Activated CD4-positive, alpha-beta T cell treated with anti-CD3 and anti-CD28 coated beads, Interleukin-2, amount 50 U/mL, for 24 hours (primary cell): Measurements from ENCODE around the gene PDCL2.
"Not testable (repeated sequence)": the region's sequence is repeated elsewhere in the genome, so short reads cannot be mapped to it uniquely, and the experiment has no call there.

Source experiments
- DNase-seq, 2 donors: peaks; one replicate each; pipeline ENCODE4 v3.0.0-alpha.2; 2020; ENCODE audit warnings: low read depth in 1 of 2, low spot score in 1 of 2

PDCL2 gene, protein sequence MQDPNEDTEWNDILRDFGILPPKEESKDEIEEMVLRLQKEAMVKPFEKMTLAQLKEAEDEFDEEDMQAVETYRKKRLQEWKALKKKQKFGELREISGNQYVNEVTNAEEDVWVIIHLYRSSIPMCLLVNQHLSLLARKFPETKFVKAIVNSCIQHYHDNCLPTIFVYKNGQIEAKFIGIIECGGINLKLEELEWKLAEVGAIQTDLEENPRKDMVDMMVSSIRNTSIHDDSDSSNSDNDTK

DNA sequence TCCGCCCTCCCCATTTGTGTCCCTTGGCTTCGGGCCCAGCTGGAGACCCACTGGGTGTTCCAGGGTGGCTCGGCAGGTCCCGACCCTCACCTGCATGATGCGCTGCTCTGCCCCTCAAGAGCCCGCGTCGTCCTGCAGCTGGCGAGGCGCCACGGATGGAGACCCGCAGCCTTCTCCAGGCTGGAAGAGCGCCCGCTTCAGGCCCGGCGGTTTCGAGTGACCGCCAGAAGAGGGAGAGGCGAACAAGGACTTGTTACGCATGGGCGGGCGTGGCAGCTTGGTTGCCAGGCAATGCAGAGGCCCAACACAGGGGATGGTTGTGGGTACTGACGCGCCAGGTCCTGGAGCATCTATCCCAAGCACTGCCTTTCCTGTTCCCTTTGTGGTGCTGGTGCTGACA, at the start of gene PDCL2:
PDCL2 (minus strand) TSS at position 232 of the 400 bp plus-strand sequence; CDS start at position 96, 136 bp downstream.
- no peak for DNase-seq

DNA sequence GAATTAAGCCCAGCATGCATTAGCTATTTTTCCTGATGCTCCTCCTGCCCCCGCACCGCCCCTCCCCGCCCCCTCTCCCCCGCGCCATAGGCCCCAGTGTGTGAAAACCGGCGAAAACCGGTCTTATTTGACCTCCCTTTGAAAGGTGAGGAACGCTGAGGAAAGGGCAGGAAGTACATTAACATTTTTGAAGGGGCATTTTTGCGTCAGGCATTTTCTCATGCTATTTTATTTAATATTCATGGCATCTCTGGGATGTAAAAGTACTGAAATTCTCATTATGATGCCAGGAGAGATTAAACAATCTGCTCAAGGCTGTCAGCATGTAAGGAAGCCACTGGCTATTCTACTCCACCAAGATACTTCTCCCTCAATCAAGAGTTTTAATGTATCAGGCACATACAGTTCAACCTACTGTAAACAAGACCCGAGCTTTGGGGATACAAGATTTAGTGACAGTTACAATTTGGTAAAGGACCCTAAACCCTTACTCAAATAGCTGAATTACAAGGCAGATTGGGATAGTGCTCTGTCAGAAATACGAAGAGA, 45.3 kb upstream of the PDCL2 start:
- DNase-seq, result no peak

DNA sequence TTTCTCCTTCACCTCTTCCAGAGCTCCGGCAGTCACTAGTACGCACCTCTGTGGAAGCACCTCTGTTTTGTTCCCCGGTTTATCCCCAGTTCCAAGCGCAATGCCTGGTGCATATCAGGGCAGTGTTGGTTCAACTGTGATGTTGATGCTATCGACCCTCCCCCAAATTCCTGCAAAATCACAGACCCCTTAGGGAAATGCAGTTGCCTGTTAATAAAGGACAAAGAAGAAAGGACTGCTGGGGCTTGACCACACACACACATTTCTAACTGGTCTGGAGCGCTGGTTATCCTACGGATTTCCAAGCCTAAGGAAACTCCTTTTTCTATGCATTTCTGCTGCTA, 44.6 kb upstream of the PDCL2 start:
- DNase-seq, result no peak

DNA sequence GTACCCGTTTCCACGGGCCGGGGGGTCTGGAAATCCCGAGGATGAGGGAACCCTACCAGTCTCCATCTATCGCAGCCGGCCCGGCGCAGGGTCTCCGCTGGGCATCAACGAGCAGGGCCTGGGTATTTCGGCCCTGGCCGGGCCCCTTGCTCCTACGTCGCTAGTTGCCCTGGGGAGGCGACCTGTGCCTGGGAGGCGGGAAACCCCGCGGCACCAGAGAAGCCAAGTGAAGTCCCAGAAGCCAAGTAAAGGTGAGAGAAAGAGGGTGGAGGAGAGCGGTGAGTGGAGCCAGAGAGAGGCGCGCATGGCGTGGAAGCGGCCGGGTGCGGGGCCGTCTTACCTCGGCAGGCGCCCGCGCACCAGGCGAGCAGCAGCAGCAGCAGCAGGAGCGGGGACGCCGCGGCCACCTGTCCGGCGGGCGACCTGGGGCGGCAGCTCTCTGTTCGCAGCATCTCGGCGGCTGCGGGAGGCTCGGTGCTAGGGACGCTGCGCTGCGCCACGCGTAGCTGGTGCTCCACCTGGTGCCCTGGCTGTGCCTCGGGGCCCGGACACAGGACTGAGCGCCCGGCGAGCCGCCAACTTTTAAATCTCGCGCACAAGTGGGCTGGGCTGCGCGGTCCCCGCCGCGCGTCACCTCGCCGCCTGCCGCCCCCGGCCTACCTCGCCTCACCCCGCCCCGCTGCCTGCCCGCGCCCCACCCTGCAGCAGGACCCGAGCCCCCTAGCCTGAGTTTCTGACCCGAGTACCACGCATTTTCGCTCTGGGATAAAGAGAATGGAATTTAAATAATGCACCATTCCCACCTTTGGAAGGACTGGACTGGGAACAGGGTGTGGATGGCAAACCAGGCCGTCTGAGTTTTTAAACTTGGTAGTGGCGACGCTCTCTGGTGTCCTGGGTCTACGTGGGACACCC, 44.0 kb upstream of the PDCL2 start, which contains the start of gene NMU:
NMU (minus strand) TSS at position 558 of the 915 bp plus-strand sequence; CDS start at position 452, 106 bp downstream.
- no peak for DNase-seq

DNA sequence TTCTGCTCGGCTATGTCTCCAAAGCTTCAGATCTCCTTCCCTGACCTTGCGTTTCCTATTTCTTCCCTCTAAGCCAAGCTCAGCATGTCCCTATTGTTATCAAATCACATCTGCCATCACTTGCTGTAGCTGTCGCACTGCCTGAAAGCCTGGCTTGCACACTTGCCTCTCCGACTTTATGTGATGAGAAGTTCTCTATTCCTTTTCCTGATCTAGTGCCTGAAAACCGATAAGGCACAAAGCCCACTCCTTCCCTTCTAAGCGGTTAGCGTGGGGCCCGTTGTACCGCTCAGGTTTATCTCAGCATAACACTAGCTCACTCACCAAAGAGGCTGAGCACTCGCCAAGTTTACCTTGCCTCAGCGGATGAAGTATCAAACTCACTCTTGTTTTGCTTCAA, 43.2 kb upstream of the PDCL2 start:
- no peak for DNase-seq

DNA sequence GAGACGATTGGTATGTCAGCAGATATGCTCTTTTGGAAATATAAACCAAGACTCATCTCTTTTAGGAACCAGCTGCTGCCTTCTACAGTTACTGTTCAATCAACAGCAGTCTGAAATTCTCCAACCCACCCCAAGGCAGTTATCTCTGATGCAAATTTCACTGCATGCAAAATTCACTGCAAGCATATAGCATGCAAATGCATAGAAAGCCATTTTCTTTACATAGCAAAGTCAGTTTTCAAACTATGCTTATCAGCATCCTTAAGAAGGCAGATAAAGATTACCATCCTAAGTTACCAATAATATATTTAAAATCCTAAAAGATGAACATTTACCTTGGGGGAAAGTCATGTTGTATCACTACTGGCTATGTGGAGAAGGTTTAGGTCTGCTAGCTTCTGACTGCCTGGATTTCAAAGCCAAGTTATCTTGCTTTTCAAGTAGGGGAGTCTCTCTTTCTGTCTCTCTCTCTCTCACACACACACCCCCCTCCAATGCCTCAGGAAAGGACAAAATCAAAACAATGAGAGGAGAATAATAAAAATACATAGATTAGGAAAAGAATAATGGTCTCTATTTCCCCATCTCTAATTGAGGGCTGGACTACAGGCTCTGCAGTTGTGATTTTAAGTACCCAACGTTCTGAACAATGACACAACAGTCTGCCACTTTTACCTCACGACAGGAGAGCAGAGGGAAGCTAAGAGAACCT, 42.5 kb upstream of the PDCL2 start:
- no peak for DNase-seq

DNA sequence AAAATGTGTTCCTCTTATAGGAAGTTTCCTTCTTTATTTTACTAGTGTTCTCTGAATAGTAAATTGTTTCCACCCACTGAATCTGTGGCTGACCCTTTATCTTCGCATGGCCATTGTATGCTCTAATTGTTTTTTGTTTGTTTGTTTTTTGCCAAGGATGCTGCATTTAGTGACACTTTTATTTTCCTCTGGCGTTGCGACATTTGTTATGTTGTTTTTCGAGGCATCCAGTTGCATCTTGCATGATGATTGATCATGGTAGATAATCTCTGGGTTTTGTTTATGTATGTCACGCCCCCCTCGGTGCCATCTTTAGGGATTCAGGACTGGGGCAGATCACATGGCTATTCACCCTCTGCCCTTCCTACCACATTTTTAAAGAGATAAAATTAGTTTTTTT, 41.9 kb upstream of the PDCL2 start:
- no peak for DNase-seq

DNA sequence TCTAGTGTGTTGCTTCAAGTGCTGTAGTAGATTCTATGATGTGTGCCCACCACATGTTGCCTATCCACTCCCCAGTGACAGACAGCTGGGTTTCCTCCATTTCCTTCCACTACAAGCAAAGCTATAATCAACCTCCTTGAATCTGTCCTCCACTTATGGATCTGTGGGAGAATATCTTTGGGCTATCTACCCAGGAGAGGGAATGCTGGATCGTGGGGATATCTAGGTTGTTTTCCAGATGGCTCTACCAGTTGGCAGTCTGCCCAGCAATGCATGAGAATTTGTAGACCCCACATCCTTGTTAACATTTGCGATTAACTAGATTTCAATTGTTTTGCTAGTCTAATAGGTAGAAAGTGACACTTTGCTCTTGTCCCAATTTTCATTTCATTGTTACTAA, 33.8 kb upstream of the PDCL2 start:
- DNase-seq, result no peak

DNA sequence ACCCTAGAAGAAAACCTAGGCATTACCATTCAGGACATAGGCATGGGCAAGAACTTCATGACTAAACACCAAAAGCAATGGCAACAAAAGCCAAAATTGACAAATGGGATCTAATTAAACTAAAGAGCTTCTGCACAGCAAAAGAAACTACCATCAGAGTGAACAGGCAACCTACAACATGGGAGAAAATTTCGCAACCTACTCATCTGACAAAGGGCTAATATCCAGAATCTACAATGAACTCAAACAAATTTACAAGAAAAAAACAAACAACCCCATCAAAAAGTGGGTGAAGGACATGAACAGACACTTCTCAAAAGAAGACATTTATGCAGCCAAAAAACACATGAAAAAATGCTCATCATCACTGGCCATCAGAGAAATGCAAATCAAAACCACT, 32.0 kb upstream of the PDCL2 start:
- not testable (repeated sequence) for DNase-seq

DNA sequence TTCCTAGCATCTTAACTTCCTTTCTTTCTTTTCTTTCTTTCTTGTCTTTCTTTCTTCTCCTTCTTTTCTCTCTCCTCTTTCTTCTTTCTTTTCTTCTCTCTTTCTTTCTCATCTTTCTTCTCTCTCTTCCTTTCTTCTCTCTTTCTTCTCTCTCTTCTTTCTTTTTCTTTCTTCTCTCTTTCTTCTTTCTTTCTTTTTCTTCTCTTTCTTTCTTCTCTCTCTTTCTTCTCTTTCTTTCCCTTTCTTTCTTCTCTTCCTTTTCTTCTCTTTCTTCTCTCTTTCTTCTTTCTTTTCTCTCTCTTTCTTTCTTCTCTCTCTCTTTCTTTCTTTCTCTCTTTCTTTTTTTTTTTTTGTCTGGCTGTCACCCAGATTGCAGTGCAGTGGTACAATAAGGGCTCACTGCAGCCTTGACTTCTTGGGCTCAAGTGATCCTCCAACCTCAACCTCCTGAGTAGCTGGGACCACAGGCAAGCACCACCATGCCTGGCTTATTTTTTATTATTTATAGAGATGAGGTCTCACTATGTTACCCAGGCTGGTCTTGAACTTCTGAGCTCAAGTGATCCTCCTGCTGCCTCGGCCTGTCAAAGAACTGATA, 26.6 kb upstream of the PDCL2 start:
- no peak for DNase-seq

DNA sequence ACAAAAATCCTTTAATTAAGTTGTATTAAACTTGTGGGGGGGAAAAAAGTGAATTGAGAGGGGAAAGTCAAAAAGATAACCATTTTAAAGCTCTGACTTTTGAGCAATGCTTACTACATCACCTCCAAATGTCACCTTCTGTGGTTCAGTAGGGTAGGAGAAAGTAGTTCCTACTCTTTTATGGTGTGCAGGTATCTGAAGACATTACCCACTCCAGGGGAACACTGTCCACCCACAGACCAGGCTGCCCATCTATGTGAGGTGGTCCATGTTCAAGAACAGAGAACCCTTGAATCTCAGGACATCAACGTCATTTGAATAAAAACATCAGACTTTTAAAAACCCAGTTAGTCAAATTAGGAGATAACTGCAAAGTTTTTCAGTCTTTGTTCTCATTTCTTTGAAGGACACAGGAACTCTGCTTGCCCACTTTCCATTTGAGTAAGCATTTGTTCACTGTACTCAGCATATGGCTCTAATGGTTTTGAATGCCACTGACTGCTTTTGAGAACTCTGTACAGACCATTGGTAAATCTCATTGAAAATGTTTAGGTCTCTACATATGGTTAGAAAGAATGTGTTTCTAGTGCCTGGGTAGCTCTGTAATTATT, 25.6 kb upstream of the PDCL2 start:
- DNase-seq, result no peak

DNA sequence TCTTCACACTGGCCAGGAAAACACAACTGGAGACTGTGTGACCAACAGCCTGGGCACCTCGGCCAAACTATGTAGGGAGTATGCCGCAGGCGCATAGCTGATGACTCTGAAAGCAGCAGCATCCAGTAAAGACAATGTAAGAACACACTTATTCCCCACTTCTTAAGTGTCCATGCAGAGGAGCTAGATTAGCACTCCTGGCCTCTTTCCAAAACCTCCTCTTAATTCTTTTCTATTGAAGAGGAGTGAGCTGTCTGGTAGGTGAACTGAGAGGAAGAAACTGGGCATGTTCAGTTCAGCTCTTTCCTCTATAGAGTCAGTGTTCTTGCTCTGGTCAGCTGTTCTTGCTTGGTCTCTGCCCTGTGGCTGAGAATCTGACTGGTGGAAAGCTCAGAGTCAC, 23.0 kb upstream of the PDCL2 start:
- DNase-seq, result no peak

DNA sequence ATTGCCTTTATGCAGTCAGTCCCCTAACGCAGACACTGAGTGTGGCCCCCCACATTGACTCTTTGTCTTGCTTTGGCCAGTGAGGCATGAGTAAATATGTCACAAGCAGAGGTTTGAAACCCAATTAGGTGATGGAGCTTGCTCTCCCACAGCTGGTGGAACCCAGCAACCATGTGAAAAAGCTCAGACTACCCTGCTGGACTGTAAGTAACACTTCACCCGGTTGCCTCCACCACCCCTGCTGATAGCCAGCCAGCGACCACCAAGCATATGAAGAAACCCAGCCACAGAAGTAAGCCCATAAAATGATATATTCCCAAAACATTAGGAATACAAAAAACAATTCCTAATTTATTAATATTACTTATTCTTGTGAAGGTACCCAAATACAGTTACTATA, 21.6 kb upstream of the PDCL2 start:
- DNase-seq, result no peak

DNA sequence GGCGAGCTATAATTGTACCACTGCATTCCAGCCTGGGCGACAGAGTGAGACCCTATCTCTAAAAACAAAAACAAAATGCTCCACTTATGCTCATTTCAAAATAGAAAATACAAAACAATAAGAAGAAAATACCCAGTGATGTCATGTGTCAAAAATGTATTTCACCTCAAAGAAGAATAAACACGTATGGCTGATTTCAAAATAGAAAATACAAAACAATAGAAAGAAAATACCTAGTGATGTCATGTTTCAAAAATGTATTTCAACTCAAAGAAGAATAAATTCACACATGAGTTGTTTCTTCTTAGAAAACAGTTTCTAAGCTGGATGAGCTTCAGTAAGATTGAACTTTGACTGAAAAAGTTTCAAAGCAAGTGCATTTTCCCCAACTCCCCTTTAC, 20.3 kb upstream of the PDCL2 start:
- DNase-seq, result no peak

DNA sequence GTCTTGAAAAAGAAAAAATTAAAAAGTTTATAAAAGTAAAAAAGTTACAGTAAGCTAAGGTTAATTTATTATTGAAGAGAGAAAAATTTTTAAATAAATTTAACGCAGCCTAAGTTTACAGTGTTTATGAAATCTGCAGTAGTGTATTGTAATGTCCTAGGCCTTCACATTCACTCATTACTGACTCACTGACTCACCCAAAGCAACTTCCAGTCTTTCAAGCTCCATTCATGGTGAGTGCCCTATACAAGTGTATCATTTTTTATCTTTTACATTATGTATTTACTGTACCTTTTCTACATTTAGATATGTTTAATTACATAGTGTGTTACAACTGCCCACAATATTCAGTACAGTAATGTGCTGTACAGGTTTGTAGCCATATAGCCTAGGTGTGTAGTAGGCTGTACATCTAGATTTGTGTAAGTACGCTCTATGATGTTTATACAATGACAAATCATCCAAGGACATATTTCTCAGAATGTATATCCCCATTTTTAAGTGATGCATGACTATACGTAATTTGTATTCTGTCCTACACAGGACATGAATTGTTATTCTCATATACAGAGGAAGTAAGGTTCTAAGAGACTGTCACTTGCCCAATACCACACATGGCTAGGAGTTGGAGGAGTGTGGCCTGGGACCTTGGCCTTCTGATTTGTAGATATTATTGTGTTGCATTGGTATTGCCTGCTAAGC, 19.5 kb upstream of the PDCL2 start:
- DNase-seq, result no peak

DNA sequence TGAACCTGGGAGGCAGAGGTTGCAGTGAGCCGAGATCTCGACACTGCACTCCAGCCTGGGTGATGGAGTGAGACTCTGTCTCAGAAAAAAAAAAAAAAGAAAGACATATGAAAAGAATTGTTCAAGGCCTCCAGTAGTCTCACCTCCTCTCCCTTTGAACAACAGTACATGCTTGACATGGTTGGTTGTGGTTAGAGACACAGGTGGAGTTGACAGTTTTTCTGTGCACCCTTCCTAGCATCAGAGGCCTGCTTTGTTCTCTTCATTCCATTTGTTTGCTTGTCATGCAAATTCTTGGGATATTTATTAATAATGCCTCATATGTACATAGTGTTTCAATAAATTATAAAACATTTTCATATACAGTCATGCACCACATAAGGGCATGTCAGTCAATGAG, 18.3 kb upstream of the PDCL2 start:
- DNase-seq, result no peak

DNA sequence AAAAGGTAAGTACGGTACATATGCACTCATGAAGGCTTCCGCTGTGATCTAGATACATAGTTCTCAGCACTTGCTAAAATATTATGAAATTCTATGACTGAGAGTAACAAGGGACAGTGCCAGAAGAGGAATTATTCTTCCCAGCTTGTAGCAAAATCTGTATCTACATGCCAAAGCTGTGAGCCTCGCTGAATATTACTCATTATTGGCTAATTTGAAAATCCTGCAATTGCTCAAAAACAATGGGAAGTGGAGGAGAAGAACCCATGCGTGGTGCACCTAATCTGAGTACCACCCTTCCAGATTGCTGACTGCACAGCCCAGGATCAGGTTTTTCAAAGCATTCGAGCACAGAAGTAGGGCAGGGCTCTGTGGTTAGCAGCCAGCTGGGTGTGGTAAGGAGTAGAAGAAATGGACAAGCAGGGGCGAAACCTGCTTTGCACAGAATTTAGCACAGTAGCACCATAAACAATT, 17.4 kb upstream of the PDCL2 start:
- DNase-seq, result no peak

DNA sequence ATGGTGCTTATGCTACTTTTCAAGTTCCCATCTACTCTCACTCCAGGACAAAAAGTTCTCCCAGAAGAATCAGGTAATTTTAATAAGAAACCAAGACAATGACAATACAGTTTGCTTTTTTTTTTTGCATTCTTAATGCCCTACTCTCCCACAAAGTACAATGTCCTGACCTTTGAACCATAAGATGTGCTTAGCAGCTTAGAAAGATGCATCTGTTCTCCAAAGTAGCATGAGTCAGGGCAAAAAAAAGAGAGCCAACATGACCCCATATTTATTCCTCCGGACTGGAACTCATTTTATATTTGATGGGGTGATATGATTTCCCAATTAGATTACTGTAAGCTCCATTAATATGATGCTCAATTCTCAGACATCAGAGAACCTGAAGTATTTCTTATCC, 16.5 kb upstream of the PDCL2 start:
- no peak for DNase-seq

DNA sequence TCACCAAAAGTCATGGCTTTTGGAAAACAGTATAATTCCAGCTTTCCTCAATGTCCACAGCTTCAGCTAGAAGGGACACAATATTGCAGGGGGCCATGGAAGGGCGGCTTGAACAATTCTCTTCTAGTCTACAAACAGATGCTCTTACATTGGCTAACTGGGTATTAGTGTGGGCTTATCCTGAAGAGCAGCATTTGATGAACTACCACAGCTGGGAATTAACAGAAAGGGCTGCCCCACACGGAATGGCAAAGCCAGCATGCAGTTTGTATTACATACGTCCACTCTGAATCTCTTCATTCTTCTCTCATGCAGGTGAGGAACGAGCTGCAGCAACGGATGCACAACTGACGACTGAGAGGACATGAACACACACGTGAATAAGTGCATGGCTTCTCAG, 13.0 kb upstream of the PDCL2 start:
- DNase-seq, result no peak

DNA sequence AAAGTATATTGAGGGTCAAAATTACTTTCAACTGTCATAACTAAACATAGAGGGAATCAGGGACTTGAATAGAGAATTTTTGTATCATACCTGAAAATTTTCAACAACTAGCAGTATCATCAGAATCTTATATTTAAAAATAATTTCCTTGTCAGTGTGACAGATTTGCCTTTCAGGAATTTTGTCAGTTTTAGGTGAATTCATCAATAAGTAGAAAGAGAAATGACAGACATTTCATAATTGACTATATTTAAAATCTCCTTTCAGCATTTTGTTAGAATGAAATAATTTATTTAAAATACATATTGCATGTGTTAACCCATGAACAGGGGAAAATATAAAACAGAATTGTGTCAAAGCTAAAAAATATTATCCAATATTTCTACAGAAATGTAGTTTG, 8.6 kb upstream of the PDCL2 start:
- no peak for DNase-seq
